GM19043 (cell line): Measurements from ENCODE around the gene FMNL3.

Experiments used
- ATAC-seq: cut with Tn5 transposase; IDR thresholded peaks from one replicate; pipeline ENCODE4 v1.9.1; 2021; ENCODE audit warnings: low read depth; ENCODE audit not compliant: unreplicated experiment

Gene FMNL3

DNA sequence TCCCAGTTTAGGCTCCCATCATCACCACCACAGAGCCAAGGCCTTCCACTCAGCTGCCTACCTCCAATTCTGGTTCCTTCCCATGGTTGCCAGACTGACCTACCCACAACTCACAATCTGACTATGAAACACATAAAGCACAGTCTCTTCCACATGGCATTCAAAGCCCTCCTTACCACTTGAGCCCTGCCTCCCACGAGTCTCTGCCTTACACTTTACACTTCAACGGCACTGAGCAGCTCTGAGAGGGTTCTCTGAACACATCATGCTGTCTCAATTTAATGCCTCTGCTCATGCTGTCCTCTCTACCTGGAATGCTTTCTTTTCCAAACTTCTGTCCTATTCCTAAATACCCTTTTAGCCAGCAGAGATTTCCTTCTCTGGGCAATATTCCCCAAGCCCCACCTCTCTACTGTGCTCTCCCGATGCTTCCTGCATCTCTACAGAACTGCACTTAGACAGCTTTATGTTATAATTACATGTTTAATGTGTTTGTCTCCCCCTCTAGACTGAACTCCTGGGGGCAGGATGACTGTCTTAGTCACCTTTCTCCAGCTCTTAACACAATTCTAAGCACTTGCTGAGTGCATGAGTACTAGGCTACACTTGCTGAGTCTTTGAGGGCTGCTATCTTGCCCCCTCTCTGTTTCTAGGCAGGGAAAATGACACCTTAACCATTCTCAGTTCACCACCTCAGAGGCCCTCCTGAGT is 23.5 kb downstream of the FMNL3 start:
- ATAC-seq = no peak

DNA sequence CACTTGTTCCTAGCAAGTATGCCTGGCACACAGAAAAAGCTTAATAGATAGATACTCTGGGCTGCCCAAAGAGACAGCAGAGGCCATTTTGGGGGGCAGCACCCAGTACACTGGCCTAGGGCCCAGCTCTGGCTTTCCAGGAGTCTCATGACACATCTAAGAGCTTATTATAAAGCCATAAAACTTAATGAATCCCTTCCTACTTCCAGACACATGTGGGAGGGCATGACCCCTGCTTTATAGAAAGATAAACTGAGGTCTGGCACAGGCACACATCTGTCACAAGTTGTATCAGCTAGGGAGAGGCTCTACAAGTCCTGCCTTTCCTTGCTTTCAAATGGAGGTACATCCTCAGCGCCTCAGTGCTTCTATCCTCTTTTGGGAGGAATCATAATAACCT is 27.1 kb downstream of the FMNL3 start:
- ATAC-seq = no peak

DNA sequence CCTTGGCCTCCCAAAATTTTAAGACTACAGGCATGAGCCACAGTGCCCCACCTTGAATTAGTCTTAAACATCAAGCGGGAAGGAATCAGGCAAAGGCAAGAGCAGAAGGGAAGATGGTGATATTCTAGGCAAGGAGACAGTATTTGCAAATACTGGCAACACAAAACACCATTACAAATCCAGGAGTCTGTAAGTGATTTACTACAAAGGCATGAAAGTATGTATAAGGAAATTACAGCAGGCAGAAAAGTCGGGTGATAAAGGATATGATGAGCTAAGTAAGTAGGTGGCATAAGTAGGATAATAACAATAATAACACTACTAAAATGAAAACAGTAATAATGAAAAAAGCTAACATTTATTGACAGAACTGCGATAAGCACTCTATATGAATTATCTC is 28.5 kb downstream of the FMNL3 start:
- ATAC-seq = no peak

DNA sequence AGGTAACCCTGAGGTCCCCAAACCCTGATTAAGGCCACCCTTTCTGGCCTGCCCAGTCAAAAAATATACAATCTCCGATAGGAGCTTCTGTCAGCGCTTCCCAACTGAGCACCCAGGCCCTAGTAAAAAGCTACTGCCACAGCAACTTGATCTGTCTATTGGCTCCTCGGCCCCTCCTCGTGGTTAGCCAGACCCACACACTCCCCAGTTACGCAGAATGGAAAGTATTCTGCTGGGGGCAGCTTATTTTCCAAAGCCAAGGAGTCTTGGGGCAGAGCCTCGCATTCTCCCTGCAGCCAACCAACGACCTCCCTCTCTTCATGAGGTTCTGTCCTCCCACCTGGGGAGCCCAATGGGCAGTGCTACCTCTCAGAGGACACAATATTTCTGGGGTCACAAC is 32.1 kb downstream of the FMNL3 start:
- no peak for ATAC-seq

DNA sequence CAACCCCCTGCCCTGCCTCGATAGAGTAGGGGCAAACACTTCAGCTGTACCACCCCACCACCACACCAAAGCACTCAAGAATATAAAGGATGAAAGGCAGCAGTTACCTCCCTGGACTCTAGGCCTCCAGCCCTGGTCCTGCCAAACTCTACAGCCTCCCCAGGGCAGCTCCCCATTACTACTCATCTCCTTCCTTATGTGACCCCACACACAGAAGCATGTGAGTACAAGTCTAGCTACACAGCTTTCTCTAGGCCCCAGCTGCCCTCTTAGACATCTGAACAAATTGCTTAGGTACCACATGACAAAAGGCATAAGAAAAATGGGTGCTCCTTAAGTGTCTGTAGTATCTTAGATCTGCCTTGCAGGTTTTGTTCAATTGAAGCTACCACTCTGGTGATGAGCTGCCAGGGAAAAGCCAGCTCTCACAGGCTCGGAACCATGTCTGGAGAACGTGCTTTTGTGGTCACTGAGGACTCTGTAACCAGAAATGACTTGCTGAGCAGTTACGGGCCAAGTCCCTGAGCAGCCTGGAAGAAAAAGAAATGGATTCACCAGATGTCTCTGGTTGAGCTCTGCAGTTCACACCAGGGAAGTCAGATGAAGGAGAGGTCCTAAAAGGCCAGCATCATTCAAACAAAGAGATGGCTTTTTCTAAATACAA is 32.8 kb downstream of the FMNL3 start:
- no peak for ATAC-seq

DNA sequence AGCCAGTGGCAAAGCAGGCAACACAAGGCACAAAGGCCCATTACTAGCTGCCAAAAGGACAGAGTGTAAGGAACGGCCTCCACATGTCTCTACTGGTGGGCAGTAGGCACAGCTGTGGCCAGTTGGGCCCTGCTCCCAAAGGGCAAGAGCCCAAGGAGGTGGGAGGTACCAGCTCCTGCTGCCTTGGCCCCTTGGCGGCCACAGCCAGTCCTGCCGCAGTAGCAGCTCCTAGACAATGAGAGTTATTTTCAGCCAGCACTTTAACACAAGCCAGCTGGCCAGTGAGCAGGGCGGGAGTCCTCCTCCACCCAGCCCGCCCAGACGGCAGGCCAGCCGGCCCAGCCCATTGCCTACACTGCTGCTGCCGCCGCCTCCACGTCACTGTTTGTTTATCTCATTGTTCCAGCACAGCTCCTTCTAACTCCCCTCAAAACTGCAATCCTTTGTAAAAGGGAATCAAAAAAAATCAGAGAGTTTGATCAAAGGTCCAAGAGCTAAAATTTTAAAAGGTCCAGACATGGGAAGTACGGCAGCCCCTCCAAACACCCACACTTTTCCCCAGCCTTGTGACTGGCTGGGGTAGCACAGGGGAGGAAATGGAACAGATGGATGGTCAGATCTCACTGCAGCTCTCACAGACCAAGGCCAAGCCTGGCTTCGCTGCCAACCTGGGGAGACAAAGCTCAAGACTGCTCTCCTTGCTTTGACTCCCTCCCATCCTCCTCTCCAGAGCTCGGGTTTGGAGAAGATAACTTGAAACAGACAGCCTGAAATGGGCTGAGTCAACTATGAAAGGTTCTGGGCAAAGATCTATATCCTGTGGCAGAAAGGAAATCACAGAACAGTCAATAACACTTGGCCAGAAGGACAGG is 33.5 kb downstream of the FMNL3 start:
- ATAC-seq = no peak

DNA sequence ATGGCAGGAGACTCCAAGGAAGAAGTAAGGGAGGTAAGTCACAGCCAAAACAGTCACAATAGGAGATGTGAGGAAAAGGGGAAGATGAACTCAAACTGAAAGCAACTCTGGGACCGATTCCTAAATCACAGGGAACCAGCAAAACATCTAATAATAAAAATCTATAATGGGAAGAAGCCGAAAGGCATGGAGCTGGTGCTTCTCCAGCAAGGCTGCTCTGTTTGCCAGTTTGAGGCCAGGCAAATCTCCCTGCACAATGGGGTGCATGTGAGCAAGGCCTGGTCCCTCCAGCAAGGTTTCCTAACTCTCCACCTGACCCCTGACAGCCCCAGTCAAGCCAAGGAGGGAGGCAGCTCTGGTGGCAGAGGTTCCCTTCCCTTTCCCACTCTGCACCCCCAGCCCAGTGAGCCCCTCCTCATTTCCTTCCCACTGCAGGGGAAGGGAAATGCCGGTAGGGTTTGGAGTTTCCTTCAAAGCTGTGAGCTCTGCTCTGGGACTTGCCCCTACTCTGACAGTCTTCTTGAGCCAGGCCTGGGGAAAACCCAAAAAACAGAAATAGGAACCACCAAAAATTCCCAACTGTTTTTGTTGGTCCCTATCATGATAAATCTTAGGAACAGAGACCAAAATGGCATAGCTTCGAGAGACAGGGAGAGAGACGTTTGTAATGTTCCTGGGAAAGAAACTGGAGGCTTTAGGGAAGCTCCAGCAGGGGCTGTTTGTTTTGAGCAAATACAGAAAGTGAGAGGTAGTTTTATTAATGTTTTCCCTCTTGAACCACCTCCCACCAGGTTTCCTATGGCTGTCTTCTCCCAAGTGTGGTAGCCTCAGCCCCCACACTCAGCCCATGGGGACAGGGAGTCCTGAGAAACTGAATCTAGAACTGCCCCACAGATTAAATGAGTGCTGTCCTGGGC is 34.6 kb downstream of the FMNL3 start:
- ATAC-seq = no peak

DNA sequence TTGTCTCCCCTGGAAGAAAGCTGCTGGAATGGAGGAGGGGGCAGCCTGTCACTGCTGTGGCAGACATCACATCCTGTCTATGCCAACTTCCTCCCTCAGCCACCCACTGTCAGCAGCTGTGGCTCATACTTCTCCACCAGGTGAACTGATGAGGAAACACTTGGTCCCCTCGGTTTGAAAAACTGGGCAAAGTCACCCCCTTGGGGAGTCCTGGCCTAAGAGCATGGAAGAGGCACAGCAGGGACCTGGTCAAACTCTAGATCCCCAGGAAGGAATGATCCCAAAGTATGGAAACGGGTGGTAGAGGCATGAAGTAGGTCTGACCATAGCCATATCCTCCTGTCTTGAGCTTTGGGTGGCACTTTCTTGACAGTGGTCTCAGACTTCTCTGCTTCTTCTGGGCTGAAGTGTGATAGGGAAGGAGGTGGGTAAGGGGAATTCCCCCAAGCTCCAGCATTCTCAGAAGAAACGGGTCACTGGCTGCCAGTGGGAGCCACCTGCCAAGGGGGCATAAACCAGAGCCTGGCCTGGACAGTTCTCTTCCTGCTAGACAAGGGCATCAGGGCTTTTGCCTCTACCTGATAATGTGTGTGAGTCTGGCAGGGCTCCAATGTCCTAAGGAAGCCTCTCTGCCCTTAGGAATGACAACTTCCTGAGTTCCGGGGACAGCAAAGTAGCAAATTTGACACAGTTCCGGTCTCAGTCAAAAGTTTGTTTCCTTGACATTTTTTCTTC is 36.0 kb downstream of the FMNL3 start:
- ATAC-seq = no peak

DNA sequence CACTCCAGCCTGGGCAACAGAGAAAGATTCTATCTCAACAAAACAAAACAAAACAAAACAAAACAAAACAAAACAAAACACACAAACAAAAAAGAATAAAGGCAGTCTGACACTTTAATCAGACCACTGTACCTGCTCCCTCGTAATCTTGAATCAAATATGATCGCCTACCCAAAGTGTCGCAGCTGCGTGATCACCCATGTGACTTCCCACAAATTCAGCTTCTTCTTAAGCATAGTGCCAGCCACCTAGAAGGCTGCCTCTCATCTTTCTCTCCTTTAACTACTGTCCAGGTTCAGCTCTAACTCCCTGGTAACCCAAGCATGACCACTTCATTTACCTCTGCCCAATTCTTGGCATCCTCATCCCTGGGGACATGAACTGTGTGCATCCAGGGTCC is 37.4 kb downstream of the FMNL3 start:
- no peak for ATAC-seq

DNA sequence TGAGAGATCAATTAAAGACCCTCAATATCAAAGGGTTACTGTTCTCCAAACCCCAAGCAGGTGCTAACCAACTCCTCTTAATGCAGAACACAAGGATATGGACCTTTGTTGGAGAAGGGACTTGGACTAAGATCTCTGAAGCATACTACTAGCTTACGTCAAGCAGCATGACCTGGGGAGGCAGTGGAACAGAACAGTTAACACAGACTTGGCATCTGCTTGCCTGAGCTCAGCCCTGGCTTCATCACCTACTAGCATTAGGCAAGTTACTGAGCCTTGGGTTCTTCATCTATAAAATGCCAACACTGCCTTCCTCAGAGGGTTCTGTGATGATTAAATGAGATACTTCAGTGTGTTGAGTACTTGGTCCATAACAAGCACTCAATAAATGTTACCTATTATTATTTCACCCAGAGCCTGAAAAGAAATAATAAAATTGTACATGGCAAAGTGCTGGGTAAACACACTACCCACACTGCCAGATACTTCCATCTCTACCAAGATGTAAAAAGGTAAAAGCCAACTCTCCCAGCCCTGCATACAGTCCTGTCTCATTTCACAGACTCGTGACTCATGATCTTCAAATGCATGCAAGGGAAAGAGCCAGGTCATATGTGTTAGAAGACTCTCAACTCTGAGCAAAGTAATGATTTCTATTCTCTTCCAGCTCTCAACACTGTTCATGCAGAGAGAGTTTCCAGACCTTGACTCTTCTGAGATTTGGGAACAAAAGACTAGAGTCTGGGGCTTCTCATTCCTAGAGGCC is 39.7 kb downstream of the FMNL3 start:
- no peak for ATAC-seq

DNA sequence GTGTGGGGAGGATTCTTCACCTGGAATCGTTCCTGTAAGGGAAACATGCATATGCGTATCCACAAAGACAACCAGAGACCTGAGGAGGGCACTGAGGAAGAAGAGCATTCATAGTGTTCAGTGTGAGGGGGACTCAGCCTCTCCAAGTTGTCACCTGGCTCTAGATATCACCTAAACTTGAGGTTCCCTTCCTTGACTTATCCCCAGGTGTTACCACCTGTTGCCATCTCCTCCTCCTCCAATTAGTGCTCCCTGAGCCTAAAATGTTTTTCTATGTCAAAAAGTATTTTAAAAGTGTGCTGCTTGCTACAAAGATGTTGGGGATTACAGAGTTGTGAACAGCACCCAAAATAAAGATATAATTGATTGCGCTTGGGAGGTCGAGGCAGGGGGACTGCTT is 41.0 kb downstream of the FMNL3 start:
- ATAC-seq = no peak

DNA sequence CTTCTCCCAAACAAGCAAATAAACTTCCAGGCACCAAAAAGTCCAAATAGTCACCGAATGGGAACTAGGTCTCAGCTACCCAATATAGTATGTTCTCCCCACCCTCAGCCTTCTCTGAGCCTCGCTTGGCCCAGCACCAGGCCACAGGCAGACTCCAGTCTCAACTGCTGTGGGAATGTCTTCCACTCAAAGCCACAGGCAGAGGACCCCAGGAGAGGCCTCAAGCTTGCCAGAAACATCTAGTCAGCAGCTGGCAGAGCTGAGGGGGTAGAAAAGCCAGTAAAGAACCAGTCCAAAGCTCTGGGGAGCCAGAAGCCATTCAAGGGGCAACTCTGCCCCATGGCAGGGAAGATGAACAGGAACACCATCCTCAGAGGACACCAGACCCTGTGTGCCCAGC is 41.8 kb downstream of the FMNL3 start:
- ATAC-seq = no peak

DNA sequence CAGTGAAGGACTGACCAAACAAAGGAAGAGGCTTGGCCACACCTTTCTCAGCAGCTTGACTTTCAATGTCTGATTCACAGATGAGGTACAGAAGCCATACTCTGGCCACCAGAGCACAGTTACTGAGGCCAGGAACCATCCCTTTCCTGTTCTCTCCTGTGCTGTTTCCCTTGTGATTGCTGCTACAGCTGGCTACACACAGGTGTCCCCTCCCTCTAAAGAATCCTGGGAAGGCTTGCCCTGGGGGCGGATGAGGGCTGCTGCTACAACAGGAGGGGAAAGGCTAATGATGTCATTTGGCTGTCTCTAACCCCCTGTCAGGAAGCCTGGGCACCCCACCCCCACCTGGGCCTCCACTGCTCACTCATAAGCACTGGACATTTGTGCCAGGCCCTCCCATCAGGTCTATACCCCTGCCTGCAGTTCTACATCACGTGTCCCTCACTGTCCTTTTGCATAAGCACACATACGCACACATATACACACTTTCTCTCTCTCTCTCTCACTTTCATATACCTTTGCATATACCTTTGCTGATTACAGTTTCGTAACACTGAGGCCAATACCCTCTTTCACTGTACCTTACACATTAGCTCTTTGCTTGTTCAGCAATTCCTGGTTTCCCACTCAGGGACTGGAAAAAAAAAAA is 42.5 kb downstream of the FMNL3 start:
- peak; percentile 62 for ATAC-seq

DNA sequence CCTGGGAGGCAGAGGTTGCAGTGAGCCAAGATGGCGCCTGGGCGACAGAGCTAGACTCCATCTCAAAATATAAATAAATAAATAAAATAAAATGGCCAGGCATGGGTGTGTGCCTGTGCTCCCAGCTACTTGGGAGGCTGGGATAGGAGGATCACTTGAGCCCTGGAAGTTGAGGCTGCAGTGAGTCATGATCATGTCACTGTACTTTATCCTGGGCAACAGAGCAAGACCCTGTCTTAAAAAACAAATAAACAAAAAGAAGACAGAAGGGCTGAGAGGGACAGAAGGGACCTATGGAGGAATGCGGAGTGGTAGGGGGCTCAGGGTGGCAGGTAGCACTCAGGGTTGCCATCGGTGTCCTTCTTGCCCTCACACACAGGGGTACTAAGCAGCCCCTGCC is 43.0 kb downstream of the FMNL3 start:
- ATAC-seq = no peak

DNA sequence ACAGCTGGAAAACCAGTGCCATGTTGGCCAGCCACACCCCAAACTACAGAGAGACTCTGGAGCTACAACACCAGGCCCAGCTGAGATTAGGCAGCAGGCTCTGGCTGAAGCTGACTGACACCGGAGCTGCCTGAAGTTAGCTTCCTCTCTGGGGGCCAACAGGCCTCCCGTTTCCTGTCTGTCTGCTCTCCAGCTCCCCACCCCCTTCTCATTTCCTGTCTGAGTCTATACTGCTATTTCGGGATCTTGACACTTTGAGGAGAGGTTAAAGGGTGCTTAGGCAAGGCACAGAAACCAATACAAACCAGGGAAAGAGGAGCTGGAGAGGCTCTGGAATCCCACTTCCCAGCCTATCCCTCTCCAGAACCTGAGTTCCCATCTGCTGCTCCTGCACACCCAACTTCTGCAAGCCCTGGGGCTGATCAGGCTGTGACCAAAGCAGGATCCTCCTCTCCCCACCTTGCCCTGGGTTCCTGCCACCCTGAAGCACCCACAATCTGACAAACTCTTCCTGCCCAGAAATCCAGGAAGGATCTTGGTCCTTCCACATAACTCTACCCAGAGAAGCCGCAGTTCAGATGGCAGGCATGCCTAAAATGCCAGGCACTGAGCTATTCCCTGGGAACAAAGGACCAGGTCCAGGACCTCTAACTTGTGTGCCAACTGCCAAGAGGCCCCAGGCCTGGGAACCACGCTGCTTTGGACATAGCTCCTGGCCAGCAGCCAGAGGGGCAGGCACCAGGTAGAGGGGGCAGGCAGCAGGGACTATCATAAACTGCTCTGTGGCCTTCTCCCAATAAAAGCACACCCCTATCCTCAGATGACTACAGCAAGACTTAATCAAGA is 44.0 kb downstream of the FMNL3 start:
- ATAC-seq = peak; percentile 65

DNA sequence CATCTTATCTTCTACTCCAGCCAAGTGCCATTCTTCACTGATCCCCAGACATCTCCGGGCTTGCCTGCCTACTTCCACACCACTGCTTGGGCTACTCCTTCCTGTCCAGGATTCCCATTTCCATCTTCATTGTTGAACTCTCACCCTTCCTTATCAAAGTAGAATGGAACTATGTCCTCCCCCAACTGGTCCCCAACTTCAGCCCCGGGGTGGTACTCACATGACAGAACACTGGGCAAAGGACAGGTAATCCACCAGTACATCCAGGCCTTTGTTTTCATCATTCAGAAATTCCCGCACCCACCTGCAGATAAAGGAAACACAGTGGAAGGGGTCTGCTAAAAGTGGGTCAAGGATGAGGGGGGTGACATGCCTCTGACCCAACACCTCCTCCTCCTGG is 45.5 kb downstream of the FMNL3 start:
- ATAC-seq = no peak

DNA sequence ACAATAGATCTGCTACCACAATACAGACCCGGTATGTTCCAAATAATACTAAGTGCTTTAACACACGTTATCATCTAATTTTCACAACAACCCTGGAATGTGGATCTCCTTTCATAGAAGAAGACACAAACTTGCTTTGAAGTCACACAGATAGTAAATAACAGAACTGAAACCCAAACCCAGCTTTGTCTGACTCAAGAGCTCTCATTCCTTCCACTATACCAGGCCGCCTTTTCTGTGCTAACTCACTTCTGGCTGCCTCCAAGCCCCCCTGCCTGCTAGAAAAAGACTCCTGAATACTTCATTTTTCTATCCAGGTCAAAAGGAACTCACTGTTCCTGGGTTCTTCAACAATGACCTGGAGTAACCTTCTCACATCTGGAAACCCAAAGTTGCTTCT is 46.0 kb downstream of the FMNL3 start:
- ATAC-seq = no peak

DNA sequence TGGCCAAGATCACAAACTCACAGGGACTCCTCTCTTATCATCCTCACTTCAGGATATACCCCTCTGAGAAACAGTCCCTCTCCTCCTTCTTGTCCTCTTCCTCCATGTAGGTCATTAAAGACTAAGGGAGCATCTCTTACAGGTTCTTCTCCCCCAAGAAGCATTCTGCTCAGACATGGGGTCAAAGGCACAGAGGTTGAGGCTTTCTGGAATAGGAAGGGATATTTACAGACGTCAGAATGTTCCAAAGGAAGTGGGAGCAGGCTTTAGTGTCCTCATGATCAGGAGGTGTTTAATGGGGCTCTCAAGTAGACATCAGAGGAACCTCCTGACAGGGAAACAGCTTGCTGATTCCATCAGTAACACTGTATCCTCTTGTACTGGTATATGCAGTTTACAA is 47.5 kb downstream of the FMNL3 start:
- no peak for ATAC-seq
